GM15510 (cell line): ENCODE data around the gene DRD4.

Experiments
- POLR2A ChIP-seq: IDR thresholded peaks from 3 replicates; pipeline ENCODE4 v1.6.1; 2011; ENCODE audit warnings: borderline replicate concordance; ENCODE audit not compliant: insufficient read length; ENCODE audit errors: extremely low read depth

DRD4 gene

DNA sequence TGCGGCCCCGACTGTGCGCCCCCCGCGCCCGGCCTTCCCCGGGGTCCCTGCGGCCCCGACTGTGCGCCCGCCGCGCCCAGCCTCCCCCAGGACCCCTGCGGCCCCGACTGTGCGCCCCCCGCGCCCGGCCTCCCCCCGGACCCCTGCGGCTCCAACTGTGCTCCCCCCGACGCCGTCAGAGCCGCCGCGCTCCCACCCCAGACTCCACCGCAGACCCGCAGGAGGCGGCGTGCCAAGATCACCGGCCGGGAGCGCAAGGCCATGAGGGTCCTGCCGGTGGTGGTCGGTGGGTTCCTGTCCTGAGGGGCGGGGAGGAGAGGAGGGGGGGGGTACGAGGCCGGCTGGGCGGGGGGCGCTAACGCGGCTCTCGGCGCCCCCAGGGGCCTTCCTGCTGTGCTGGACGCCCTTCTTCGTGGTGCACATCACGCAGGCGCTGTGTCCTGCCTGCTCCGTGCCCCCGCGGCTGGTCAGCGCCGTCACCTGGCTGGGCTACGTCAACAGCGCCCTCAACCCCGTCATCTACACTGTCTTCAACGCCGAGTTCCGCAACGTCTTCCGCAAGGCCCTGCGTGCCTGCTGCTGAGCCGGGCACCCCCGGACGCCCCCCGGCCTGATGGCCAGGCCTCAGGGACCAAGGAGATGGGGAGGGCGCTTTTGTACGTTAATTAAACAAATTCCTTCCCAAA, 3.1 kb downstream of the DRD4 start:
- no peak for TF ChIP-seq POLR2A

DNA sequence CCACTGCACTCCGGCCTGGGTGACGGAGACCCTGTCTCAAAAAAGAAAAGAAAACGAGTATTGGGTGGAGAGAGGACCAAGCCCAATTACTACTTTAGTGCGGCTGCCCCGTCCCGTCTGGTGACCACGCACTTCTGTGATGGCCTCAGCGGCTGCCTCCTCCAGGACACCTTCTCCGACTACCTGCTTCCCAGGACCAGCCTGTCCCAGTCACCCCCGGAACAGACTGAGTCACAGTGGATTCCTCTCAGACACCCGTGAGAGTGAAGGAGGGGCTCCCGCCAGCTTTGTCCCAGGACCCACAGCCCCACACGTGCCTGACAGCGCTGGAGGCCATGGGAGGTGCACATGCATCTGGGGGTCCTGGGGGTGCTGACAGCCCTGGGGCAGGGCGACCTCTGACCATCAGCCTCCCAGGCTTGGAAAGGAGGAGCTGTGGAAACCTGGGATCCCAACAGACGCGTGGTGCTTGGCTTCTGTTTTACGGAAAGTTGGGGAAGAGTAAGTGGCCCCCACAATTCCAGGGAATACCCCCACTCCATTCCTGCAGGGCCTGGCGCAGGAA, 4.8 kb downstream of the DRD4 start:
- no peak for TF ChIP-seq POLR2A

DNA sequence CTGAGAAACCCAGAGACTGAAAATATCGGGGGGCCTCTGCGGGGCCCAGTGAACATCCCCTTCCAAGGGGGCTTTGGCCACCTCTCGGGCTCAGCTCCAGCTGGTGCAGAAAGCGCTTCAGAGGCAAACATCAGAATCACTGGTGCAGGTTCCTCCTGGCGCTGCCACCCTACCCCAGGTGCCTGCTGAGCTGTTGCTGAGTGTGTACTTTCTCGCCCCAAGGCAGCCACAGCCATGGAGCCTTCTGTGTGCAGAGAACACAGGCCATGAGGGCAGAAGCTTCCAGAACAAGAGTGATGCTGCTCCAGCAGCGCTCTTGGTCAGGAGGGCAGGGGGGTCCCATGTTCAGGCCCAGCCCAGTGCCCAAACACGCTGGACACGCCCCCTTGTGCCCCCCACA, 6.3 kb downstream of the DRD4 start:
- TF ChIP-seq POLR2A, result no peak

- TF ChIP-seq POLR2A, result no peak
These were observed 7.0 kb downstream of the DRD4 start for GRCh38 chr11:643849-644738.

DNA sequence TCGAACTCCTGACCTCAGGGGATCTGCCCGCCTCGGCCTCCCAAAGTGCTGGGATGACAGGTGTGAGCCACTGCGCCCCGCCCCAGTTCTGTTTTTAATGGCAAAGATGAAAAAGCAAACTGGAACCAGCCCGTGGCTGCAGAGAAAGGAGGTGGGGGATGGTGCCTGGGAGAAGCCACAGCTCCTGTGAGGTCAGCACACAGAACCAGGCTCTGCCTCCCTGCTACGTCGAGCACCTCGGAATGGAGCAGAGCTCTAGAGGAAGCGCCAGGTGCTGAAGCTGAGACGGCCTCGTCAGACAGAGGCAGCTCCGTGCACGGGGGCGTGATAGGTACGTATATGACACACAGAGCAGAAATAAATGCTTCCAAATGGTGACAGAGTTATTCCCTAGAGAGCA, 8.5 kb downstream of the DRD4 start:
- no peak for TF ChIP-seq POLR2A

DNA sequence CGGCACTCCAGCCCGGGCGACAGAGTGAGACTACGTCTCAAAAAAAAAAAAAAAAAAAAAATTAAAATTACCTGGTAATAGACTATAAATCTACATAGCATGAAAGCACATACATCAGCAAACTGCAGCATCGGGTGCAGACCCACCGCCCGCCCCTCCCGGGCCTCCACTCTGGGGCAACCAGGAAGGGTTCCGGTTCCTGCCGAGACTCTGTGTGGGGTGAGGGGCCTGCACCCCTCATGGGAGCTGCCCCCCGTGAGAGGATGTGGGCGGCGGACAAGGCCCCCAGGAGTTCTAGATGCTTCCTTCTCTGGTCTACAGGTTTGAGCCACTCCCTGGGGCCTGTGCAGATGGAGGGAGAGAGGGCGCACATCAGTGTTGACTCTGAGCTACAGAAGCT, 9.1 kb downstream of the DRD4 start:
- no peak for TF ChIP-seq POLR2A

GRCh38 chr11:650482-650881, 13.4 kb downstream of the DRD4 start:
- no peak for TF ChIP-seq POLR2A

DNA sequence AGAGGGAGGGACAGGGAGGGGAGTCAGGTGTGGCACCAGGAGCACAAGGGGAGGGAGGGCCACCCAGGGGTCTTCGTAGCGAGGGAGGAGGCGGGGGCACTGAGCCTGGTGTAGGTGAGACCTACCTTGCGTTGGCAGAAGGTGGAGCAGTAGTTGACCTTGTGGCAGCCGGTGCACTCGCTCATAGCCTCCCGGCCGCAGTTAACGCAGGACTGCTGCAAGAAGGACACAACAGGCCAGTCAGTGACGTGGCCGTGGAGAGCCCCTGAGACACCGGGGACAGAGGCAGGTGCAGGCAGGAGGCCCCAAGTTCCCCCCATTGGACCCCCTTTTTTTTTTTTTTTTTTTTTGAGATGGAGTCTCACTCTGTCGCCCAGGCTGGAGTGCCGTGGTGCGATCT, 16.8 kb downstream of the DRD4 start:
- TF ChIP-seq POLR2A, result no peak

DNA sequence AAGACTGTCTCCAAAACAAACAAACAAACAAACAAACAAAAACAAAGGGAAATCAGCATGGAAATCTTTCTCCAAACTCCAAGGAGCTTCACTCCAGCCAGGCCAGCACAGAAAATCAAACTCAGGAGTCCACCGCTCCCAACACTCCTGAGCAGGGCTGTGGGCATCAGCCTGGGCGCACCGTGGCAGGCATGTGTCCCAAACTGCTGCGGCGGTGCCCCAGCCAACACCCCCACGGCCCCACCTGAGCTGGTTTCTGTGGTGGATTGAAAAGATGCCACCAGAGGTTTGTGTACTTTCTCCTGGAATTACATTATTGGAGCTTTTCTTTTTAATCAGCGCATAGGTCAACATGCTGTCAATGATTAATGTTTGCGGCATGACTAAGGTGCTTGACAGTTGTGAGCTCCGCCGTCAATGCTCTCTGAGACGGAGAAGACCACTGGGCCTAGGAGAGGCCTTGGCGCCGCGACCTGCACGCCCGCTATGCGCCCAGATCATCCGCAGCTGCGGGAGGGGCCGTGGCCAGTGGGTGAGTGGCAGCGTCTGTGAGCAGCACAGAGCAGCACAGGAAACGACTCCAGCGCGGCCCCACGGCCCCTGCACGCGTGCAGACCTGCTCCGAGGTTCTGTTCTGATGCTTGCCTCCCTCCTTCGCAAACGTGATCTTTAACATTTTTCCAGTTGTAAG, 18.1 kb downstream of the DRD4 start:
- no peak for TF ChIP-seq POLR2A

- no peak for TF ChIP-seq POLR2A
These were observed 19.4 kb downstream of the DRD4 start for GRCh38 chr11:656426-656825.

DNA sequence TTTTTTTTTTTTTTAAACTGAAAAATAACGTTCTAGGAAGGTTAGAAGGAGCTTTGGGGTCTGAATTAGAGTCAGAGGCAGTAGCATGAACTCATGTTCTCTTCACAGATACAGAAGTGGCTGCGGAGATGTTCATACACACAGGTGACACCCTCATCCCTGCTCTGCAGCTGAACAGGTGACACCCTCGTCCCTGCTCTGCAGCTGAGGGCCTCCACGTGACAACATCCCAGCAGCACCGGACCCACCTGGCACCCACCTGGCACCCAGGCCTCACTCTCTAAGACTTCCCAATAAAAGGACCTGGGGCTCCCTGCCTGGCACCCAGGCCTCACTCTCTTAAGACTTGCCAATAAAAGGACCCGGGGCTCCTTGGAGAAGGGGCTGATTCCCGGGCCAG, 19.8 kb downstream of the DRD4 start:
- no peak for TF ChIP-seq POLR2A

GRCh38 chr11:657691-658126, 20.6 kb downstream of the DRD4 start:
- no peak for TF ChIP-seq POLR2A

- TF ChIP-seq POLR2A, result no peak
These were observed 22.5 kb downstream of the DRD4 start for GRCh38 chr11:659532-660085.

- TF ChIP-seq POLR2A, result no peak
These were observed 23.2 kb downstream of the DRD4 start for GRCh38 chr11:660281-660680.
